Ramos (cell line): ENCODE measurements around the gene FILIP1.

Experiments used
- in situ Hi-C: fragments of 300-500 bp; cut with MboI; formaldehyde crosslinking; loops from one replicate; pipeline ENCODE4 v1.14.3; 2022; ENCODE audit warnings: low sequenced_read_pairs; ENCODE audit not compliant: unreplicated experiment

FILIP1 gene

DNA sequence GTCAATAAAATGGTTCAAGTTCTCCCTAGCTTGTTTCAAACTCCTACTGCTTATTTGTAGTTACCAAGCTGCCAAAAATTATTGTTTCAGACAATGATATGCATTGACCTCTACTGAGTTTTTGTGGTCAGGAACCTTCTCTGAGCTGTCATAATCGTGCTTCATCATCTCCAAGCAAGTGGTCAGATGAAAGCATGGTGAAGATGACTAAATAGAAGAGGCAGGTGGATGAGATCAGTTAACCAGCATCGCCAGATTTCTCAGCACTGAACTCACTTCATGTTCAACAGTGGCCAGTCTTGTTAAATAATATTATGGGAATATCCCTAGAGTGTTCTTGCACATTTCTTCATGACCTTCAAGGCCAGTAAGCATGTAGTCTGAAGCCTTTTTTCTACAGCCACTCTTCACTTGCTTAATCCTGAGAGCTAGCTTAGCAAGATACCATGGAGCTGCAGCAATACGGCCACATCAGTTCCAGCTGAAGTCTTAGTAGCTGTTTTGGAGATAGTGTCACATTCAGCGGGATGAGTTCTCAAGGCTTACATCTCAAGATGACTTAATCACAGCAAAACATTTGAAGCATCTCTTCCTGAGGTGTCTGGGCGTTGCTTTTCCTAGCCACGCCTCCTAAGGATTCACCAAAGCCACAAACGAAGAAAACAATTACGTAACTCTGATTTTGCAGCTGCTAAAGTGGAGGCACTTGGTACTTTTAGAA, 107.4 kb downstream of the FILIP1 start:
- in situ Hi-C loops, result no loop called here

DNA sequence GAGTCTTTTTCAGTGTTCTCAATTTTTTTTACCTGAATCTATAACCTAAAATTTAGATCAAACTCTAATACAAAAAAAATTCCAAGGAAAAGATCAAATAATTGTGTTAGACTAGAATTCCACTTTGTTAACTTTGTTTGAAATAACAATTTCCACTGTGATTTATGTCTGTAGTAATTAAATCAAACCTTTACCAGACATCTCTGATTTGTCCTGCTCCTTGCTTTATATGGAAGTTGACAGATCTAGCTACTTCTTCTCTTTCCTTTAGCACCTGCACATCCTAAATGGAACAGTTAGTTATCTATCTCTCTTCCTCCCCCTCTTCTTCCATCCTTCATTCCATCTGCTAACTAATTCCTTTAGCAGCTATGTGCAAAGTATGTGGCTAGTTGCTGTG, 109.5 kb downstream of the FILIP1 start:
- in situ Hi-C loops, result no loop called here

DNA sequence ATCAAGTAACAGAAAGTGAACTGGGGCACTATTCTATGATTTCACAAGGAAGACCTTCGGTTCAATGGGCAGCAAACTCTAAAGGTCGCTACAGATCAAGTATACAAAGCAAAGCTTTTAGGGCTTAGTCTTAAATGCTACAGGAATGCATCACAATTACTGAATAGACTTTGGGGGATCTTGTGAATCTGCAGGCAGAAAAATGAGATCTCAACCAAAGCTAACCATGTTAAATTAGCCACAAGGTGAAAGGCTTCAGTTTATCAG, 111.0 kb downstream of the FILIP1 start:
- in situ Hi-C loops, result no loop called here

DNA sequence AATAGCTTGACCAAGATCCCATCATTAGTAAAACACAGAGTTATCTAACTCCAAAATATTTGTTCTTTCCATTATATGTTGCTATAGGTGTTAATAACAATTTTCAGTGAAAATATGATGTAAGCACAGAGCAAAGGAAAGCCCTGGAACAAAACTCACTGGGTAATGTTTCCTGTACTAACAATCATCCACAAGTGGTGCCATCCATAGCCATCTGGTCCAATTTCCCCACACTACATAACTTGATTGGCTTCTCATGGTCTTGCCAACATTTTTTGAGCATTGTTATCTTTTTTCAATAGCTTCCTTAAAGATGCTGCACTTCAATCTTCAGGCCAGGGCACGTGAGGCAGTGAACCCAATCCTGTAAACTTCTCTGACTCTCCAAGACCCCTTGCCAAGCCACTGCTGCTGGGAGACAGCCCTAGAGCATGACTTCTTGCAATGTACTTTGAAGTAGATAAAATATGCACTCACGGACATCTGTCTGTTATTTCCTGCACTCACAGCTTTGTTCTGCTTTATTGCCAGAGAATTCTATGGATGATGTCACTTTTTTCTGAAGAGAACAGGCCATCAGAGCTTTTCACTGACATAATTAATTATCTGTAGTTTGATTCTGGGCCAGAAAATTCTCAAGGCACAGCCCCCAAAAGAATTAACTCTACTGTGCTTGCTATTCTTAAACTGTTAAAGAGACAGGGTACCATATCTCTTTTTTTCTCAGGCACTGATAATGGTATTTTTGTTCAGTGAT, 111.5 kb downstream of the FILIP1 start:
- in situ Hi-C loops, result no loop called here

DNA sequence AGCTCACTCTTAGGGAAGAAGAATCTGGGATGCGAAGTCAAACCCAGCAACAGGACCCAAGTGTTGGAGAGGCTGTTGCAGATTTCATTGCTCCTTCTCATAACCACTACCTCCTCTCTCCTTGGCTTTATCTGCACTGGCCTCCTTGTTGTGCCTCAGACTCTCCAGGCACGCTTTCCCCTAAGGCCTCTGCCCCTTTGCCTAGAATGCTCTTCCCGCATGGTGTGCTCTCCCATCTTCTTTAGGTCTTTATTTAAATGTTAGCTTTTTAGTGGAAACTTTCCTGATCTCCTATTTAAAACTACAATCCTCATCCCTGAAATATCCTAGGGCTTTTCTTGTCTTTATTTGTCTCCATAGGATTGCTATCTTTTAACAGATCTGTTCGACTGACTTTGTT, 114.1 kb downstream of the FILIP1 start:
- in situ Hi-C loops, result no loop called here

DNA sequence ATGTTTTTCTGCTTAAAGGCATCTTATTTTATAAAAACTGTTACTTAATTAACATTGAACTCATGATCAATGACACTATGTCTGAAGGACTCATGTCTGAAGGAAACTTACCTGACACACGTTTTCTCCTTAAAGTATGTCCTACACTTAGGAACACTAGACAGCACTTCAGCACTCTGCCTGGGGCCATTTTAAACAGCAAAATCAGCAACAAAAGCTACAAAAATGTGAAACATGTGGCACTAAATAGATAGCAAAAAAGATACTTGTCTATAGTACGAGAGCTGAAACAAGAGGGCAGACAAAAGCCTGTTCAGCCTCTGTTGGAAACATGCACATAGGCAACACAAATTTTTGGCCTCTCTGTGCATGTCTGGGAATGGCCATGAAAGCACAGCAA, 115.5 kb downstream of the FILIP1 start:
- in situ Hi-C loops, result no loop called here

DNA sequence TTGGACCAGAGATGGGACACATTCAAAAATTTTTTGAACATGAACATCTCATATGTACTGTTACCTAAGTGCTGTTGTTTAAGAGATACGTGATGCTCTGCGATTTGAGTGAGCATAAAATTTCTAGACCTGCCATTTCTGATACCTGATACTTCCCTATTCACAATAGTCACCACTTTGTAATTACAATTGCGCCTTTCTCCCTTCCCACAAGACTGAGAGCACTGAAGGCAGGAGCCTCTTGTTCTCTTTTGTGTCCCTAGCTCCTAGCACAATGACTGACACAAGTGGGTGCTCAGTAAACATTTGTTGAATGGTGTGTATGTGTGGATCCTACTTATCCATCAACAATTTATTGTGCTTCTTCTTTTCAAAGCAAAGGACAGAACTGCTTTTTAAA, 116.2 kb downstream of the FILIP1 start:
- in situ Hi-C loops, result no loop called here

DNA sequence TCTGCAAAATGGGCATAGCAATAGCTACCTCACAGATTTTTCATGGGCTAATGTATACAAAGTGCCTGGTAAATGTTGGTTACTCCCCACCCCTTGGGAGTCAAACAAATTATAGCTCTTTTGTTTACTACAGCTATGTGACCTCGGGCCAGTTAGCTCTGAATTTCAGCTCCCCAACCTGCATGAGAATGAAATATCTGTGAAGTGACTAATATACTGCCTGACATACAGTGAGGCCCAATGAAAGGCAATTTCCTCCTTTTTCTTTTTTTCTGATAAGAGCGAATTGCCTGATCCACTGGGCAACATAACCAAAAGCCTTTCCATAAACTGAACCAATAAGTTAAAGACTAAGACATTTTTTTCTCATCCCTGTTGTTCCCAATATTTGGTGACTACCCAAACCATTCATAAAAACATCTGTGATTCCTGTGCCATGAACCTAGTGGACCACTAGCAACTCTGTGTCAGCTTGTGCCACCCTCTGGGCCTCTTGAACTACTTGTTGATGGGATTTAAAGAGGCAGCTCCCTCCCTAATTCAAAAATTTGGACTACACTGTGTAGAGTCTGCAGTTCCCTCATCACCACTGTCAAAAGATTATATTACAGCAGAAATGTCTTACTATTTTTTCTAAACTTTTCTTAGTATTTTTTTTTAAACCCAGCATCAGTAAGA, 117.1 kb downstream of the FILIP1 start:
- in situ Hi-C loops, result no loop called here

DNA sequence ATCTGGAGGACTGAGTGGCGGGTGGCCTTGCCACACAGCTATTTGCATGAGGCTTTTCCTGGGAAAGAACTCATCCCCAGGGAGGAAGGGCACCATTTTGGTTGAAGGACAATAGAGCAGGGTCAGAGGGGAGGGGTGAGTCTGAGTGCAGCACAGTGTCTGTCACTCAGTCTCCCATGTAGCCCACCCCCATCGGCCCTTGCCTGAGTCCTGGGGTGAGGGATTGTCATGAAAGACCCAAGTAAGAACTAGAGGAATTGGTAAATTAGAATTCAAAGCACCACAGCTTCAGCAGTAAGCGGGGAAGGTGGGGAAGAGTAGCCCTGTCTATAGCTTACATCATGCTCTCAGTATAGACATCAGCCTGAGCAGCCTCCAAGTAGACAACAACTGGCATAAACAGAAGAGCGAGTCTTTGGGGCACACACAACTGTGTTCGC, 118.6 kb downstream of the FILIP1 start:
- in situ Hi-C loops, result no loop called here

DNA sequence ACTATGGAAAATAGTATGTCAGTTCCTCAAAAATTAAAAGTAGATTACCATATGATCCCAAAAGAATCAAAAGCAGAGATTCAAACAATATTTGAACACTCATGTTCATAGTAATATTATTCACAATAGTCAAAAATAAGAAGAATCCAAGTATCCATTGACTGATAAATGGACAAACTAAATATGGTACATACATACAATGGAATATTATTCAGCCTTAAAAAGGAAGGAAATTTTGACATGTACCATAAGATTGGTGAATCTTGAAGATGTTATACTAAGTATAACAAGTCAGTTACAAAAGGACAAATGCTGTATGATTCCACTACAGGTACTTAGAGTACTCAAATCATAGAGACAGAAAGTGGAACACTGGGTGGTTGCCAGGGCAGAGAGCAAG, 120.7 kb downstream of the FILIP1 start:
- in situ Hi-C loops, result no loop called here

DNA sequence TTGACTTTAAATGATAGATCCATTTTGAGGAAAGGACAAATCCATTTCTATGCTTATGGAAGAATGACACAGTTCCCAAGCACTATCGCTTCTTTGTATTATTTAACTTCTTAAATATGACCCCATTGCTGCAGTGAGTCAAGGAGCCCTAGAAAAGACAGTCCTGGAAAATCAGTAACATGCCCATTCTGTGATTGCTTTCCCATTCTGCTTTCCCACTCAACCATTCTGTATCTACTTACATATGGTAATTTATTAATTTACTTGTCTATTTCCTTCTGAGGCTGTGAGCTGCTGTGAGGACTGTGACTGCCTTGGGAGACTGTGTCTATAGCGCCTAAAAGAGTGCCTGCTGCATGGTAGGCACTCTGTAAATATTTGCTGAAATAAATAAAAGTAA, 123.6 kb downstream of the FILIP1 start:
- in situ Hi-C loops, result no loop called here

DNA sequence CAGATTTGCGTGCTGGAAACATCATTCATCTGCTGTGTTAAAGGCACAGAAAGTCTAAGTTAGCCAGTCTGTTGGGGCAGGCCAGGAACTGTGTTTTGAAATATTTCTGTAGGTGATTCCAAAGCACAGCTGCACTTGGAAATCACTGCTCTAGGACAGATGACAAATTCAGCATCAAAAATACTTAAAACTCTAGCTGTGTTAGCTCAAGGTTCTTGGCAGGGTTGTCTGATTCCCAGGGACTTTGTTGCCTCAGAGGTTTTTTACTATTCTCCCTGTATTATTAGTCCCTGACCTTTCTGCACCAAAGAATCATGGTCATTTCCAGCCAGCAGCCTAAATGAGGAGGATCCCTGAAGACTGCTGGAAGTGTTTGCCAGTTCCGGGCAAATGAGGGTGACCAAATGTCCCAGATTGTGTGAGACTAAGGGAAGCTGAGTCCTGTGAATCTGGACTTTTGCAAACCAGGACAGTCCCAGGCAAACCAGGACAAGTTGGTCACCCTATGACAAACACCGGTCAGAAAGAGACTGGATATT, 124.7 kb downstream of the FILIP1 start:
- in situ Hi-C loops, result no loop called here

DNA sequence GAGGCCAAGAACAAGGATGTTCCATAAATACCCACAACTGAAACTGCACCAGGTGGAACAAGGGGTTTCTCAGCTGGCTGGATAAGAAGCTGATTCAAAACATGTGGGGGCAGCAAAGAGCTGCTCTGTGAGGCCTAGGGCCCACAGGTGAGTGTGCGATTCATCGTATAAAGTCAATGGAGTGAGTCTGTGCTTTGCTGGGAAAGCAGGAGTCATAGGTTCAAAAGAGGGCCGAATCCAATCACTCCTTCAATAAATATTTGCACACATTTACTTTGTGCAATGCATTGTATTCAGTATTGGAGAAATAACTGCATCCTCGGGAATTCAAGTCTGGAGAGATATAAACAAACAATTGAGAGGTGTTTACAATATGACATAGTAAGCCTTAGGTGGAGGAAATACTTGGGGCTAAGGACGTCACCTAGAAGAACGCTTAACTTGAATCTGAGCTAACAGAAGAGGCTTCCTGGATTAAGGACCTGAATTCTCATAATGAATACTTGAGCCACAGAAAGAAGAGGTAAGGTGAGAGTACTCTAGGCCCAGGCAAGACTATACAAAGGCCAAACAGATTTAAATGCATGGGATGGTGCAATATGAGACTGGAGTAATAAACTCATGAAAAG, 125.3 kb downstream of the FILIP1 start:
- in situ Hi-C loops, result no loop called here

DNA sequence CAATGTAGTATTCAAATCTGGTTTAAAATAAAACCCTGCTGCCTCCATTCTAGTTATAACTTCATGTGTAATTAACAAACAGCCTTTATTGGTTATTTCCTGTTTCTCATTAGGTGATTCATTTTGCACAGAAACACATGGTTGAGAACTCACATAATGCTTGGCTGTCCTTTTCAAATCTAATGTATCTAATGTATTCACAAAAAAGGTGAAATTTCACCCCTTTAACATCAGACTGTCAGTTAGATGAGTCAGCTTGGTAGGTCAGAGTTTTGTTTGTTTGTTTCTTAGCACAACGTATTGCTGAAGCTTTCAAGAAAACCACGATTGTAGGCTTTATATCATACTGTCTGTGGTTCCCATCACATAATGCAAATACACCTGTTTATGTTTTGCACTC, 130.3 kb downstream of the FILIP1 start:
- in situ Hi-C loops, result no loop called here

DNA sequence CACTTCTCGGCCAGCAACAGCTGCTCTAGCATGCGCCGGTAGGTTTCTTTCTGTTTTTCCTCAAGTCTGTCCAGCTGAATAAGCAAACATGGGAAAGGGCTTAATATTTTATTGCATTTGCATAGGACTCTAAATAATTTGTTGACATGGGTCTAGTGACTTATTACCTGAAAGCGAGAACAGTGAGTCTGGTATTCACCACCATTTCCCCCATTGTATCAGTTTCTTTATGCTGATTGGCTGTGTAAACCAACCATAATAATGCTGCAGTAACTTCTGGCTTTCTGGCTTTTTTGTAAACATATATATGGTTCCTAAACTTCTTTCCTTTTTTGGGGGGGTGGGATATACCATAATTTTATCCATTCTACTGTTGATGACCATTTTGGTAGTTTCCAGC, 140.0 kb downstream of the FILIP1 start:
- in situ Hi-C loops, result no loop called here

DNA sequence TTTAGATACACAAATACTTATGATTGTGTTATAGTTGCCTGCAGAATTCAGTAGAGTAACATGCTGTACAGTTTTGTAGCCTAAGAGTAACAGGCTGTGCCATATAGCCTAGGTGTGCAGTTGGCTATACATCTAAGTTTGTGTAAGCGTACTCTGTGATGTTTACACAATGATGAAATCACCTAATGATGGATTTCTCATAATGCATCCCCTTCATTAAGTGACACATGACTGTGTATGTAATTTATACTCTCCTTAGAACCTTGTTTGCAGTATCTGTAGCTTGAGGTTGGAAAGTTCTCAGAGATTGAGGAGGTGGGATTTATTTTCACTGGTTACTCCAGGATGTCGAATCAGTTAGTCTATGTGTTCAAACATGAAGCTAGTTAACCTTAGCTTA, 142.0 kb downstream of the FILIP1 start:
- in situ Hi-C loops, result no loop called here

DNA sequence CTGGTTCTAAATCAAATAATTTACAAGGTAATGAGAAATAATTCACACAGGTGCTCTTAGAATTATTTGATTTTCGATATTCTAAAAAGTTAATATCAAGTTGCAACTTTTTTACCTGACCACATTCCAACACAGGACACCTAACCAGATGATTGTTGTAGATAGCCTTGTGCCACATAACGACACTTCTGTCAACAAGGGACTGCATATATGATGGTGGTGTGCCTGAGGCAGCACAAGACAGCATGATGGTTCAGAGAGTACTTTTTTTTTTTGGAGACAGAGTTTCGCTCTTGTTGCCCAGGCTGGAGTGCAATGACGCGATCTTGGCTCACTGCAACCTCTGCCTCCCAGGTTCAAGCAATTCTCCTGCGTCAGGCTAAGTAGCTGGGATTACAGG, 142.8 kb downstream of the FILIP1 start:
- in situ Hi-C loops, result no loop called here

DNA sequence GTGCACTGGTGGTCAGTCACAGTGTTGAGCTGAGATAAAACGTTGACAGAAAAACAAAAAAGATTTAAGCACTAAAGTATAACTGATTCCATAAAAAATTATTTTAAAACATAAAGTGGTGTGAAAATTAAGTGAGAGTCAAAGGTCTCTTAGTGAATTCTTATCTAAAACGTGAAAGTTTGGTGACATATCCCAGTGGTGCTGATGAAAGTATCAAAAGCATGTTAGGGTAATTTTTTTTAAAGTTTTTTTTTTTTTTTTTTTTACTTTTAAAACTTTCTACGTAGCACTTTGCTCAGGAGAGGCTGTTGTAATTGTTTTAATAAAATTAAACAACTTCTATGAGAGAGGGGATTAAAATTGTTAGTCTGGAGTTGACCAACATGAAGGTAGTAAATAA, 143.4 kb downstream of the FILIP1 start:
- in situ Hi-C loops, result no loop called here

DNA sequence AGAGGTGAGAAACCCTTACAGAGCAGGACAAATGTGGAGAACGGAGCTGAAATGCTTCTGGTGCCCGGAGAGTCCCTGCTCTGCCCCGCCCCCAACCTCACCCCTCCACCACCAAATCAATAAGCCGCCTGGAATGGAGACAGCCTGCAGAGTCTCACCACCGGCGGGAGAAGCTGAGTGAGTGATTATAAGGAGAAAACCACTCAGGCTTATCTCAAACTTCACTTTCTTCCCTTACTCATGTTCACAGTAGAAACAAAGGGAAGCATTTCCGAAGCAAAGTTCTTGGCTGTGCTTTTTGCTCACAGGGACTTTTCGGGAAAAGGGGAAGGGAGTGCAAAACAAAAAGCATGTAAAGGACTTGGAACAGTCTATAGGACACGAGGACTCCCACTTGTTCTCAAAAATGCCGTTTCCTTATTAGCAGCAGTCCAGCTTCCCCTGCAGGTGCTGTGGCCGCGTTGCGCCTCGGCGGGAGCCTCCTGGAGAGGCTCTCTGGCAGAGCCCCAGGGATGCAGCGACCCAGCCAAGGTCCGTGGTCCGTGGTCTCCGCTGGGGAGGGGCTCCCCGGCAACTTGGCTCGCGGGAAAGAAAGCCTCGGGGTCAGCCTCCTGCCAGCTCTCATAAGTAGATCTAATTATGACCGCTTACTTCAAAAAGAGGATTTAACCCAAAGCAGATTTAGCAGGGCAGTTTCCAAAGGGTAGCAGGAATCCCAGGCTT, 144.2 kb downstream of the FILIP1 start:
- in situ Hi-C loops, result no loop called here

DNA sequence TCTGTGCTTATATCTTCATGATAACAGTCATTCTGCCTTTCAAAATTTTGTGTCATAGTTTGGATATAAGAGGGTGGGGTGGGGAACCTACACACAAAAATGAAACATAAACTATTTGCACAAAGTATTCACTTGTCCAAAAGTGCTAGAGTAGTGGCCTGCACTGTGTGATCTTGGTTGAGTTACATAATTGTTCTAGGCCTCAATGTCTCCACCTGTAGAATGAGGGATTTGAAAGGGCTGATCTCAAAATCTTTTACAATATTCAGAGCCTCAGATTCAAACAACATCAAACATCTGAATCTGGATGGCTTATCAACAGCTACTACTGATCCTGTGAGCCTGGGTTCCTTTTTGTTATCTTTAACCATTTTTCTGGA, 144.7 kb downstream of the FILIP1 start:
- in situ Hi-C loops, result no loop called here
